ENCODE measurements around the gene PRKN.

The PRKN gene

GRCh38 chr6:162017536-162017935 is 710.0 kb downstream of the PRKN start:
- H3K4me3 ChIP-seq (ENCODE audit: low read depth, low read length), result no peak overlapping the region
- TF ChIP-seq CTCF (IDR thresholded peaks at IDR 0.05; ENCODE audit: low read depth, low read length, missing control alignments), result no peak
- no peak for DNase-seq (ENCODE audit: low read depth)

- DNase-seq (ENCODE audit: low read depth), result no peak
- H3K4me3 ChIP-seq (ENCODE audit: low read depth, low read length), result no peak overlapping the region
- no peak for TF ChIP-seq CTCF (IDR thresholded peaks at IDR 0.05; ENCODE audit: low read depth, low read length, missing control alignments)
Observed at GRCh38 chr6:162014069-162014811, 713.3 kb downstream of the PRKN start.

GRCh38 chr6:162005372-162005771 is 722.2 kb downstream of the PRKN start:
- no peak for DNase-seq (ENCODE audit: low read depth)
- TF ChIP-seq CTCF (IDR thresholded peaks at IDR 0.05; ENCODE audit: low read depth, low read length, missing control alignments), result no peak
- H3K4me3 ChIP-seq (ENCODE audit: low read depth, low read length), result no peak overlapping the region

GRCh38 chr6:161996783-161997182 is 730.8 kb downstream of the PRKN start:
- TF ChIP-seq CTCF (IDR thresholded peaks at IDR 0.05; ENCODE audit: low read depth, low read length, missing control alignments), result no peak
- no peak overlapping the region for H3K4me3 ChIP-seq (ENCODE audit: low read depth, low read length)
- no peak for DNase-seq (ENCODE audit: low read depth)

GRCh38 chr6:161985876-161986423 is 741.6 kb downstream of the PRKN start:
- no peak for TF ChIP-seq CTCF (IDR thresholded peaks at IDR 0.05; ENCODE audit: low read depth, low read length, missing control alignments)
- no peak for DNase-seq (ENCODE audit: low read depth)
- no peak overlapping the region for H3K4me3 ChIP-seq (ENCODE audit: low read depth, low read length)

GRCh38 chr6:161984713-161985112 is 742.9 kb downstream of the PRKN start:
- TF ChIP-seq CTCF (IDR thresholded peaks at IDR 0.05; ENCODE audit: low read depth, low read length, missing control alignments), result no peak
- H3K4me3 ChIP-seq (ENCODE audit: low read depth, low read length), result no peak overlapping the region
- no peak for DNase-seq (ENCODE audit: low read depth)

GRCh38 chr6:161976553-161976952 is 751.0 kb downstream of the PRKN start:
- DNase-seq (ENCODE audit: low read depth), result no peak
- no peak overlapping the region for H3K4me3 ChIP-seq (ENCODE audit: low read depth, low read length)
- no peak for TF ChIP-seq CTCF (IDR thresholded peaks at IDR 0.05; ENCODE audit: low read depth, low read length, missing control alignments)

Data from GM12864 (cell line).